Coronary artery (tissue), 2 donors: ENCODE data around the gene RANBP17.

Experiments used
- DNase-seq: peaks from one replicate; pipeline ENCODE4 v3.0.0-alpha.2; 2017; ENCODE audit warnings: low spot score
- H3K27ac ChIP-seq, 2 donors: fragments of 200-600 bp; sonication (generic); one replicate each; pipeline ENCODE4 v1.5.1; 2016 to 2019
- H3K4me3 ChIP-seq: fragments of 200-600 bp; sonication (generic); 2 replicates; pipeline ENCODE4 v1.5.1; 2016; ENCODE audit warnings: mild to moderate bottlenecking, moderate library complexity
- CTCF ChIP-seq: fragments of 200-600 bp; sonication (generic); IDR thresholded peaks from one replicate; pipeline ENCODE4 v1.5.1; 2019; ENCODE audit warnings: antibody characterized with exemption

Gene RANBP17

DNA sequence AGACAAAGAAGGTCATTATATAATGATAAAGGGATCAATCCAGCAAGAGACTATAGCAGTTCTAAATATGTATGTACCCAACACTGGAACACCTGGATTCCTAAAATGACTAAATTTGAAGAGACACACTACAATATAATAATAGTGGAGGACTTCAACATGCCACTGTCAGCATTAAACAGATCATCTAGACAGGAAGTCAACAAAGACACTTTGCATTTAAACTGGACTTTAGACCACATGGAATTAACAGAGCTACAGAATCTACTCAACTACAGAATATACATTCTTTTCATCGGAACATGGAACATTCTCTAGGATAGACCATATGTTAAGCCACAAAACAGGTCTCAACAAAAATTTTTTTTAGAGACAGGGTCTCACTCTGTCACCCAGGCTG lies 388.9 kb downstream of the RANBP17 start:
- H3K27ac ChIP-seq, result no peak overlapping the region

DNA sequence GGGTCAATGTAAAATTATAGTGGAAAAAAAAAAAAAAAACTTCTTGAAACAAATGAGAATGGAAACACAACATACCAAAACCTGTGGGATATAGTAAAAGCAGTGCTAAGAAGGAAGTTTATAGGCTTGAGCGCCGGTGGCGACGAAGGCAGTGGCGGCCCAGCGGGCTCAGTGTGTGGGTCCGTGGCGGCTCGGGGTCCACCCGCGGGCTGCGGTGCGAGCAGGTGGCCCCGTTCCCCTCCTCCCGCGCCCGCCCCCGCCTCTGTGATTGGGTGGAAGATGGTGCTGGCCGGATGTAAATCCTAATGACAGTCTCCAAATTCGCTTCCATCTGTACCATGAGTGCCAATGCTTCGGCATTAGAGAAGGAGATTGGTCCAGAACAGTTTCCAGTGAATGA lies 389.7 kb downstream of the RANBP17 start:
- H3K4me3 ChIP-seq, result no peak overlapping the region
- no peak overlapping the region for H3K27ac ChIP-seq
- TF ChIP-seq CTCF, result no peak
- no peak for DNase-seq

More for the DNA sequence above, 388.9 kb downstream of the RANBP17 start:
- no peak overlapping the region for H3K4me3 ChIP-seq
- no peak for TF ChIP-seq CTCF
- DNase-seq, result no peak

- H3K4me3 ChIP-seq, result no peak overlapping the region
- no peak for DNase-seq
- H3K27ac ChIP-seq, result no peak overlapping the region
- no peak for TF ChIP-seq CTCF
Observed at GRCh38 chr5:171252674-171253073, 390.9 kb downstream of the RANBP17 start.

DNA sequence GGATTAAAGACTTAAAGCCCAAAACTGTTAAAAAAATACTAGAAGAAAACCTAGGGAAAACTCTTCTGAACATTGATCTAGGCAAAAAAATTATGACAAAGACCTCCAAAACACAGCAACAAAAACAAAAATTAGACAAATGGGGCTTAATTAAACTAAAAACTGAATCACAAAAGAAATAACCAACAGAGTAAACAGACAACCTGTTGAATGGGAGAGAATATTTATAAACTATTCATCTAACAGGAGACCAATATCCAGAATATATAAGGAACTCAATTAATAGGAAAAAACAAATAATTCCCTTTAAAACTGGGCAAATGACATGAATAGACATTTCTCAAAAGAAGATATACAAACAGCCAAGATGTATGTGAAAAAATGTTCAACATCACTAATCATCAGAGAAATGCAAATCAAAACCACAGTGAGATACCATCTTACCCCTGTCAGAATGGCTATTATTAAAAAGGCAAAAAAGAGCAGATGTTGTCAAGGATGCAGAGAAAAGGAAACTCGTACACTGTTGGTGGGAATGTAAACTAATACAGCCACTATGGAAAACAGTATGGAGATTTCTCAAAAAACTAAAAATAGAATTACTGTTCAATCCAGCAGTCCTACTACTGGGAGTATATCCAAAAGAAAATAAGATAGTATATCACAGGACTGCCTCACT lies 397.1 kb downstream of the RANBP17 start:
- Histone ChIP-seq H3K4me3 (no peak overlapping the region), H3K27ac (no peak overlapping the region)
- TF ChIP-seq CTCF, result no peak
- DNase-seq, result no peak

DNA sequence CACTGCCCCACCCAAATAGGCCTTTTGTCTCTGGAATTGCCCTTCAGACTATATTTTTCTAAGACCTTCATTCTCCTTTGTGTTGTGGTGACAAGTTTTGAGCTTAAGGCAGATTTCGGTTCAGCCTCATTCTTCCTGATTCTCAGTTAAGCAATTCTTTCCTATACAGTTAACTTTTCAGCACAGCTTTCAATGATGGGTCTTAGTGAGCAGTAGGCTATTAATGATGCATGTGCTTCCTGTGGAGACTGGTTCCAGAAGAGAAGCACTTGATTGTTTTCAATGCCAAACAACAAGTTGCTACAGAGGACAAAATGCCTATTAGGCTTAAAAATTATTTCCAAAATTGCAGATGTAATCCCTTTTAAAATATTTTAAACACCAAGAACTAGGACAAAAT lies 399.5 kb downstream of the RANBP17 start:
- no peak overlapping the region for H3K27ac ChIP-seq
- TF ChIP-seq CTCF, result no peak
- H3K4me3 ChIP-seq, result no peak overlapping the region
- DNase-seq, result no peak

DNA sequence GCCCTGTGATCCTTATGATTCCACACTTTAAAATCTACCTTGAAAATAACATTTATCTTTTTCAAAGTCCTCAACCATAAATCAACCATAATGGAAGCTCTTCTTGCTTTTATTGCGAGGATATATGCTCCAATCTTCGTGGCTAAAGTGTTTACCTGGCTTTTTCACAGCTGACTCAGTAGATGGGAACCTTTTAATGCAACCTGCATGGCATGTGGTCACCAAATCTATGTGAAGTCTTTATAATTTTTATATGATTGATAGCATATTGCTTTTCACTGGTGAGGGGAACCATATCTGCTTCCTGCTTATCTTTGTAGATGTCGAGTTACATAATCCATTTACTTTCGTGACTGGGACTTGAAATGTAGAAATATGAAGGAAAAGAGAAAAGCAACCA lies 400.1 kb downstream of the RANBP17 start:
- H3K4me3 ChIP-seq, result no peak overlapping the region
- no peak overlapping the region for H3K27ac ChIP-seq
- no peak for DNase-seq
- no peak for TF ChIP-seq CTCF

DNA sequence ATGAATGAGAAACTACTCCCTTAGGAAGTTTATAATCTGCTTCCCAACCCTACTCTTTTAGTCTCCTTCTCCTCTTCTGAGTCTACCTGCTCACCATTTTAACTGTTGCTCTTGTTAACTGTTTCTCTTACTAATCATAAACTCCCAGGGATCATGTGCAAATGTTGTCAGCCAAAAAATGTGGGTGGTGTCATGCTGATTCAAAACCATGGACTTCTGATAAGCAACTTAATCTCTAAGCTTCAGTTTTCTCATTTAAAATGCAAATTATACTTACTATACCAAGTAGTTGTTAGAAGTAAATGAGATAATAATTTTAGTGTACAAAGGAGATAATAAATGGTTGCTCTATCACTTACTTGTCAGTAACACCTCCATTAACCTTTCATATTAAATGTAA lies 401.4 kb downstream of the RANBP17 start:
- TF ChIP-seq CTCF, result no peak
- no peak for DNase-seq
- Histone ChIP-seq H3K27ac (no peak overlapping the region), H3K4me3 (no peak overlapping the region)
